GM03348 (cell line): ENCODE data around the gene HSD3B2.

Experiments used
- DNase-seq: peaks from one replicate; pipeline ENCODE4 v3.0.0; 2012; ENCODE audit warnings: low spot score

HSD3B2 gene

DNA sequence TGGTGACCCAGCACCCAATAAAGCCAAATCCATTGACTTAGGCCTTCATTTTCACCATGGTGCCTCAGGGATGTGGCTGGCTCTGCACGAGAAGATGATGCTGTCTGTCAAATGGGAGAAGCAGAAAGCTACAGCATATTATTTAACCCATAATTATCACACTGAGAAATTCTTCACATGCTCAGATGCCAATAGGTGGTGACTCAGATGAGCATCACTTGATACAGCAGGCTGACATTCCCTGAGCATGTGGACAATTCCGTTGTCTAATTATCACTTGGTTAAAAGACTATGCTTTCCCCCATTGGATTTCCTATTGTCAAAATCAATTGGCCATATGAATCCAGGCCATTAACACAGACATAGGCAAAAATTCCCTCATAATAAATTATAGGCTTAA lies 48.0 kb downstream of the HSD3B2 start:
- no peak for DNase-seq

- no peak for DNase-seq
Measured at GRCh38 chr1:119463569-119463968, 48.6 kb downstream of the HSD3B2 start.

DNA sequence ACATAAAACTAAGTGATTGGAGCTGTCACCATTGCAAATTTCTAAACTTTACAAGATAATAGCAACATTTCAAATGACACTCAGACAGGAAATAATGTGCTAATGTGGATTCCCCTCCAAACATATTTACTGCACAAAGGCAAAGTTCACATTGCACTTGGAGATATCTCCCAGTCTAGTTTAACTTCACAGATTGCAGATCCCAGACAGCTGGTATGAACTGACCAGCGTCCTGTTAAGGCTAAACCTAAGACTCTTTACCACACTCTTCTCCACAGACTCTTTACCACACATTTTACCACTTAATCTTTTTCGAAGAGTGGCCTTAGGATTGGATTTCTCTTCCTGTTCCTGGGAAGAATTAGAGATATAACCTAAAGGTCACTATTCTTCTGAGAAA lies 51.5 kb downstream of the HSD3B2 start:
- DNase-seq = no peak

- DNase-seq = no peak
Measured at GRCh38 chr1:119467219-119467618, 52.3 kb downstream of the HSD3B2 start.

- no peak for DNase-seq
Measured at GRCh38 chr1:119467857-119468668, 53.1 kb downstream of the HSD3B2 start.

- no peak for DNase-seq
Measured at GRCh38 chr1:119469741-119470140, 54.8 kb downstream of the HSD3B2 start.

GRCh38 chr1:119470377-119470776 lies 55.4 kb downstream of the HSD3B2 start:
- DNase-seq = no peak

GRCh38 chr1:119470958-119471357 lies 56.0 kb downstream of the HSD3B2 start:
- no peak for DNase-seq

DNA sequence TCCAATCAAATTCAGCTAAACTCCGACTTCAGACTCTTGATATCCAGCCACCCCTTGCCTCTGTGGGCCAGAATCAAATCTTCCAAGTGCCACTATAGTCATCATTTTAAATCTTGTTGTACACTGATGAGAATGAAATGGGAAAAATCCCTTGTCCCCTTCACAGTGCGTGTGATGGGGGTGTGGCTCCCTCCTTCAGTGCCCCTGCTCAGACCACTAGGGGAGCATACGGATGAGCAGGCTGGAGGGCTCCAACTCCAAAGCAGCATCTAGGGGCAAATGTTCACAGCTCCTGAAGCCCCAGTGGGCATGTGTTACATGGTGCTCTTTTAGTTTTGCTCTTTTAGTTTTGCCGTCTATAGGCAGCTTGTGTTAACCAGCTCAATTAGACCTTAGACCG lies 56.6 kb downstream of the HSD3B2 start:
- no peak for DNase-seq

DNA sequence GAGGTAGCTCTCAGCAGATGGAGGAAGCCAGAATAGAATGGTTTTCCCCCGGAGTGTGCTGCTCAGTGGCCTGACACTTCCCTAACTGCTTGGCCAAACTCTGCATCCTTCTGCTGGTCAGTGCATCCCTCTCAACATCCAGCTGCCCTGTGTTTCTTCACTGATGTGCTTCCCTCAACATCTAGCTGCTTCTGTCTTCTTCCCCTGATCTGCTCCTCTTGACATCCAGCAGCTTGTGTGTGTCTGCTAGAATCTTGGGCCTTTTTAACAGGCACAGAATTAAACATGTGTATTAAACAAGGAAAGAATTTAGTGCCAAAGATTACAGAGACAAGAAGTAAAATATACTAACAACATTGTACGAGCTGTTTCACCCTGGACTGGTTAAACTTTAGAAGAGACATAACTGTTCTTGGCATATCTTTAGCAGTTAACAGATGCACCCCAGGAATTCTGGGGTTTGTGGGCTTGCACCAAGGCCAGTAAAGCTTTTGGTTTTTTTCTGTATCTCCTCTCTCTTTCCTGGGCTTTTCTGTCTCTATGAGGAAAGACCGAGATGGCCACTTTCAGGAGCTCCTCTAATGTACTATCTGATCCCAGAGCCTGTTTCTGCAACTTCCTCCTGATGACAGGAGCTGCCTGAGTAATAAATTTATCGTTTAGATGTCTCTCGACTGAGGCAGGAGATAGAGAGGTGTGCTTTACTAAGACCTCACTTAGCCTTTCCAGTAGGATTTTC lies 57.3 kb downstream of the HSD3B2 start:
- no peak for DNase-seq
